OCI-M2 (cell line): ENCODE data around the gene CREB3L2.
A peak's percentile ranks its signal among the peaks of the same experiment; 100 is the strongest.

Source experiments
- DNase-seq: peaks from one replicate; lab custom pipeline; 2025; ENCODE audit not compliant: unreplicated experiment; lab: John Stamatoyannopoulos, UW

The CREB3L2 gene

DNA sequence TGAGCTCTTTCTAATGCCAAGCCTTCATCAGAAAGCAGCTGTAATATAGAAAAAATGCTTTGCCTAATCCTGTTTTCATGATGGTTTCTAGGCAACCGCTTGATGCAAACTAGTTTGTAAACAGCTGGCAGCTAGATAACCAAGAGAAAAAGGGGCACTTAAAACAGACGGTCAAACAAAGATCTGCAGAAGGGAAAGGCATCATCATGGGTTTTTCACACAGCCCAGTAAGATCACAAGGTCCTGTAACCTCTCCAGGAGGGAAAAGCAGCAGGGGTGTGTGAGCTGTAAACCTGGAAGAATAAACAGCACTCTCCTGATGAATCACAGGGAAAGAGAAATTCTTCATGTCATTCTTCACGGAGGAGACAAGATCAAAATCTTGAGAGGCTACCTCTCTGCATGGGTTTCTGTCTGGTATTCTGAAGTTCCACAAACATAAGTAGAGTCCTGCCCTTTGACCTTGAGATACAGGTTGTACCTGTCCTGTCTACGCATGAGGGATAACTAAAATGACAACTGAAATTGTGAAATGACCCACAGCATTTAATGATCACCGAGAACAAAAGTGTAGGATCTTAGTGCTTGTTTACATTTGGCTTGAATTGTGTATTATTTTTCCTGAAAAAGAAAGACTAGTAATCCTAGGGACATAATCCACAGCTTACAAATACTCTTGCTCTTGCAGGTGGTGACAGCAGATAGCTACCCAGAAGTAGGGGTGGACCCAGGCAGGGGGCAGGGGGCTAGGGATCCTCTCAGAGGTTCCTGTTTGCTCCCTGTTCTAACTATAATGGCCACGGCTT lies 48.0 kb downstream of the CREB3L2 start:
- peak; percentile 87 for DNase-seq

DNA sequence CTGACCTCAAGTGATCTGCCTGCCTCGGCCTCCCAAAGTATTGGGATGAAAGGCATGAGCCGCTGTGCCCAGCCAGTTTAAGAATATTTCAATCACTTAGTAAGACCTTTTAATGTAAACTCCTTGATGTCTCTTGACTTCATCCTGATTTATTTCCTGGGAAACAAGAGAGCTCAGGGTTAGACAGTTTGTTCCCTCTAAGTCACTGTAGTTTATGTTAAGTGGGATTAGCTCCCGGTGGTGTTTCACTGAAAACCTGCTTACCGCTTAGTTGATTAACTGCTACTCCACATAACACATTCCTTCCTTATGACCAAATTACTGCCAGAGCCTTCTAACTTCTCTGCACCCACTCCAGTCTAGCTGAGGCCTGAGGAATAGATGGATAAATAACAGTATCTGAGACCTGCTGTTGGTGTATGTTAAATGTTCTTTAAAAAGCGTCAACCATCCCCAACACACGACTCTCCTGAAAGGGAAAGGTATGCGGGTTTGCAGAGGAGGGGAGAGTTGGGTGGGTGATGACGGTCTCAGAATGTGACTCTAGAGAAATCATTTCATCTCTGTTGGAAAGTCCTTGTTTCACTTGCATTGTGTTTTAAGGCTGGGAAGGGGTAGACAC lies 48.7 kb downstream of the CREB3L2 start:
- no peak for DNase-seq

DNA sequence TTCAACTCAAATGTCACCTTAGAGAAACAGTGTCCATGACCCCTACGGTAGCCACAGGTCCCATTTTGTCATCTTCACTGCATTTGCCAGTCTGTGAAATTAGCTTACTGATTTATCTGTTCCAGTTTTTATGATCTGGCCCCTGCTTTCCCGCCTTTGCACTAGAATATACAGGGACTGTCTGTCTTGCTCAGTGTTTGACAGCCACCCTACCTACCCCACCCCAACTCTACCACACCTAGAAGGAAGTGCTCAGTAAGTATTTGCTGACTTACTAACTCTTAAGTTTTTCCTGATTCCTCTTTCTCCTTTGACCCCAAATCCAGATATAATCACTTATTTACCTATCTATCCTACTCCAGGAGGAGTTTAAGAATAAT lies 49.5 kb downstream of the CREB3L2 start:
- DNase-seq: no peak

DNA sequence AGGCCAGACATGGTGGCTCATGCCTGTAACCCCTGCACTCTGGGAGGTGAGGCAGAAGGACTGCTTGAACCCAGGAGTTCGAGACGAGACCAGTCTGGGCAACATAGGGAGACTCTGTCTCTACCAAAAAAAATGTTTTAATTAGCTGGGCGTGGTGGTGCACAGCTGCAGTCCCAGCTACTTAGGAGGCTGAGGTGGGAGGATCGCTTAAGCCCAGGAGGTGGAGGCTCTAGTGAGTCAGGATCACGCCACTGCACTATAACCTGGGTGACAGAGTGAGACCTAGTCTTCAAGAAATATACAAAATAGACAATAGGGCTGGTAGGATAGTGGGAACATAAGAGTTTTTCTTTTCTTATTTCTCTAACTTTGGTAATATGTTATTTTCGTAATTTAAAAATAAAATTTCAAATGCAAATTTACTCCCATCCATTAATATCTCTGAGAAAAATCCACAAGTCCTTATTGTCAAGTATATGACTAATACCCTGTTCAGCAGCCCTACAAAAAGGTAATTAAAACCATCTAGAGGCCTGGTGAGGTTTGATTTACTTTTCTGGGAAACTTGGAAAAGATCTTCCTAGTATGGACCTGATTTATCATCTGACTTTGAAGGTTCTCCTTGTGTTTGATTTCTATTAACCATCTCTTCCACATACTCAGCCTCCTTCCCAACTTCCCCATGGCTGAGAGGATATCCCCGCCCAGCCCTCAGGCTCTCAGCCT lies 50.0 kb downstream of the CREB3L2 start:
- no peak for DNase-seq

DNA sequence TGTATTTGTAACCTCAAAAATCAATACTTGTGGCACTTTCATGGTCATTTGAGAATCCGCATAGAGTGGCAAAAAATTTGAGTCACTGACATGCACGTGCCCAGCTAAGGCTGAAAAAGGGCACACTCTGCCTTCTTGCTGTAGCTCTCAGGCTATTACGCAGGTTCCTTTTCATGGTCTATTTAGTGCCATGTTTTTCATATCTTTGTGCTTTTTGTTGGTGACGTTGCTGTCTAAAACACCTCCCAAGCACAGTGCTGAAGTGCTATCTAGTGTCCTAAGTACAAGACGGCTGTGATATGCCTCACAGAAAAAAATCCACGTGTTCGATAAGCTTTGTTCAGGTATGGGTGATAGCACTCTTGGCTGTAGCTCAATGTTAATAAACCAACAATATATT lies 50.9 kb downstream of the CREB3L2 start:
- no peak for DNase-seq

DNA sequence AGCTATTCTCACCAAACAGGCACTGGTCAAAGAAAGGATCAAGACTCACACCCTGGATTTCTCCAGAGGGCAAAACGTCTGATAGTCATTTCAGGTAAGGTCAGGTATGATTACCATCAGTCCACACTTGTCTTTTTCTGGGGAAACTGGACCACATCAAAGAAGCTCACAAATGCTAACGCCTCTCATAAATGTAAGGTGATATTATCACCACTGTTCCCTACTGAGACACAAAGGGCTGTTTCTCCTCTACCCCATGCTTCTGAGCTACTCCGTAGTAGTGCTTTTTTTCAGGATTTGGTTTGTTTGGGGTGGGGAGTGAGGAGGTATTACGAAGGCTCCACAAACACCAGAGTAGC lies 51.6 kb downstream of the CREB3L2 start:
- no peak for DNase-seq

DNA sequence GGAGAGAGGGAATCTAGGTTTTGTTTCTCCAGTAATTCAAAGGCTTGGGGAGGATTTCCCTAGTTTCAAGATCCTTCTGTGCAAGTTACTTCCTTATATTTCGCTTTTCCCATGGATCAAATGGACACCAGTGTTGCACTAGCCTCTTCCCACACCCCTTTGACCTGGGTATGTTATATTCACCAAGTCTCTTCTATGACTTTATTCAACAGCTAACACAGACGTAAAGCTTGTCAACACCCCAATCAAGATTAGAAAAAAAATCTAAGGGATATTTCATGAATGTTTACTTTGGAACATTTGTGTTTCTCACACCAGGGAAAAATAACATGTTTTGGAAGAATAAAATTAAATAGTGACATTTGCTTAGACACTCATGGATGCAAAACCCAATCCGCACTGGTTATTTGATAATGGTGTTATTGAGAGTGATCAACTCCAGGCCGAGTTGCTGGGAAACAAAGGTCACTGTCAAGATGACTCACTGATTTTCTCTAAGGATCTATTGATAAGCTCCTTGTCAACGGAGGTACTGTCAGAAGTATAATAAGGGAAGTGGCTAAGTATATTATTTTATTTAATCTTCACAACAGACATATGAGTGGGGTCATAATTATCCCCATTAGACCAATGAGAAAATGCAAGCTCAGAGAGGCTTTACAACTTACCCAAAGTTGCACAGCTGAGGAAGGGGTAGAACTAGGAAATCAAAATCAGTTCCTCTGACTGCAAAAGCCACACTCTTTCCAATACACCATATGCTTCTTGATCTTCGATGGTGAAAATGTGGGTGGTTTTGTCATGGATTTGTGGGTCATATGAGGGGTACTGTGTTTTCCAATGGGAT lies 52.2 kb downstream of the CREB3L2 start:
- no peak for DNase-seq

DNA sequence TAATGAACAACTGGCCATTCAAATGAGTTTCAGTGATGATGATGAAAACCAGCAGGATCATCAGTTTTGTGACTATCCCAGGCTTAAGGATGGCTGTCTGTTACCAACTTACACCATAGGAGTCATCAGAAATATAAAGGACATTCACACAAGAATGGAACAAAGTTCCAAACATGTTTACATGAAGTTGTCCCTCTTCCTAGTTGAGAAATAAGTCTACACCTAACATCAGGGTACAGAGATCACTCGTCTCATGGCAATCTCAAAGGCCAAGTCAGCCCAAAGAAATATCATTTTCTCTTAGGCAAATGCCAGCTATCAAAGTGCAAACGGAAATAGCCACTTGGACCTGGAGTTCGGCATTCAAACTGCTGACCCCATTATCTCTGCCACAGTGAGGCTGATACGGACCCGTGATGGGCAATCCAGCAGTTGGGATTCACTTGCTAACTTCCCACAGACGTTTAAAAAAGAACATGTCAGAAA lies 53.0 kb downstream of the CREB3L2 start:
- no peak for DNase-seq

DNA sequence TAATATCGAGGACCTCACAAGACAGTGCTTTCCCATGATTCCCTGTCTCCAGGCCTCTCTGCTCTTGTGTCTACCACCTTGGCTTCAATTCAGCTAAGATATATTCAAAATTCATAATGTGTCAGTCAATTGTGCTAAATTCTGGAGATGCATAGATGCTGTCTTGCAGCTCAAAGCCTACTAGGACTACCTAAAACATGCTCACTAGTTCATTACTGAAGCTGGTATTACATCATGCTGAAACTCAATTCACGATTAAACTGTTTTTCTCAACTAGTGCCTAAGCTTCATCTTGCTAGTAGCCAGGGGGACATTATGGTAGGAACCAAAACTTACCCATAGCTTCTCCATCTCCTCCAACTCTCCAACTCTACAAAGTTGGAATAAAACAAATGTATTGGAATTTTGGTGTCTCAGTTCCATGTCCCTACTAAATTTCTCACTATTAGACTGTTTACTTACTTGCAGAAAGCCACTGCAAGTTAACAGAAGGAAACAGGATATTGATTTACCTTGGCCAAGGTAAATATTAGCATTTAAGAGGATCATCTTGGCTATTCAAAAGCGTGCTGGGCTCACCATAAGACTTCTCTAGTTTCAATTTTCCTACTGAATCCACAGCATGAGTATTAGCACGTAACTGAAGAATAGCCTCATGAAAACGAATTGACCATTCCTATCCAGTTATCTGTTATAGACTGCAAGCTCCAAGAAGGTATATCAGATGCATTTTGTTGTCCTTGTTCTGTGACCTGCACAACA lies 53.6 kb downstream of the CREB3L2 start:
- DNase-seq: no peak

DNA sequence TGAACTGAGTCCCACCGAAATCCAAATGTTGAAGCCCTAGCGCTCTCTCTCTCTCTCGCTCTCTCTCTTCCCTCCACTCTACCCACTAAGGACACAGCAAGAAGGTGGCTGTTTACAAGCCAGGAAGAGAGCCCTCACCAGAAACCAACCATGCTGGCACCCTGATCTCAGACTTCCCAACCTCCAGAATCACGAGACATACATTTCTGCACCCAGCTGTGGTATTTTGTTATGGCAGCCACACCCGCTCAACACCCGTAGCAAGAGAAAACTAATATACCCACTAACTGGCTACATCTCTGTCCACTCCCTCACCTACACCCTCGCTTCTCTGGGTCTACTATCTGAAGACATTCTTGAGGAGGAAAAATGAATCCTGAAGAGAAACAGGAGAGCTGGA lies 54.8 kb downstream of the CREB3L2 start:
- DNase-seq: no peak

DNA sequence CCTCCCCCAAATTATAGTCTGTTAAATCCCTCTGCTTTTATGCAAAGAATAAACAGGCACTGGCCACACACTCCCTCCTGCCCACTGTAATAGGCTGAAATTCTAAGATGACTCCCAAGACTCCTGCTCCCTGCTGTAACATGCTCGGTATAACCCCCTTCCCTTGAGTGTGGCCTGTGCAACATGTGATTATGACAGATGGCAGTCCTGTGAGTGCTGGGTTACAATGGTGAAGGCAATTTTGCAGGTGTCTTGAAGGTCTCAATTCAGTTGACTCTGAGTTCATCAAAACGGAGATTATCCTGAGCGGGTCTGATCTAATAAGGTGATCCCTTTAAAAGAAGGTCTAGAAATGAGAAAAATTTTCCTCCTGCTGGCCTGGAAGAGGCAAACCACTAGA lies 55.9 kb downstream of the CREB3L2 start:
- no peak for DNase-seq

DNA sequence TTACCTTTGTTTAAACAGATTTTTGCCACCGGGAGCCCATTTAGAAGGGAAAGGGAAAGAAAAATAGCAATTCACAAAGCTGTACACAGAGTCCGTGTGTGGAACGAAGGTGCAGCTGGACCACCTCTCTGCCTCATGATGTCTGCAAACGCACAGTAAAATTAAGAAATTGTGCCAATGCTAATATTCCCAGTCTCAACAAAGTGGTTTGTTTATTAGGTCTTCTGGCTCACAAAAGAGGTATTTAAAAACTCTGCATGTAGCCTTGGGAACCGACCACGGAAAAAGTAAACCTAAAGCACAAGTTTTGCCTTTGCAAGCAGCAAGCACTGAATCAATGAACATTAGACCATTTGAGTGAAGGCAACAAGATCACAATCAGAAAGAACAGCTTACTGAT lies 57.7 kb downstream of the CREB3L2 start:
- no peak for DNase-seq

DNA sequence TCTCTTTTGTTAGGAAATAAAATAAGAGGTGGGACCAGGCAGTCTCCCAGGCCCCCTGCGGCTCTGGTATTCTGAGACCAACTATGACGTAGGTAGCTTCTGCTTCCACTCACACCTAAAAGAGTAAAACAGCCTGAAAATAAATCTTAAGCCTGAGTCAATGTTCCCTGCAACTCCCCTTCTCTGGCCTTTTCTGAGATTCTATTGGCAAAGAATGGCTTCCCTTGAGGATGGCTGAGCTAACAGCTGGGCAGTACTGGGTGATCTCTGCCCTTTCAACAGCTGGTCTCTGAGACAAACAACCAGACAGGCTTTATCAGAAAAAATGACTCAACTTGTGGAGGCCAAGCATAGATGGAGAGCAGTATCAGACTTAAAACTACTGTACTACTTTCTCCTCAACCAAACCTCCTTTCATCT lies 58.7 kb downstream of the CREB3L2 start:
- DNase-seq: no peak

DNA sequence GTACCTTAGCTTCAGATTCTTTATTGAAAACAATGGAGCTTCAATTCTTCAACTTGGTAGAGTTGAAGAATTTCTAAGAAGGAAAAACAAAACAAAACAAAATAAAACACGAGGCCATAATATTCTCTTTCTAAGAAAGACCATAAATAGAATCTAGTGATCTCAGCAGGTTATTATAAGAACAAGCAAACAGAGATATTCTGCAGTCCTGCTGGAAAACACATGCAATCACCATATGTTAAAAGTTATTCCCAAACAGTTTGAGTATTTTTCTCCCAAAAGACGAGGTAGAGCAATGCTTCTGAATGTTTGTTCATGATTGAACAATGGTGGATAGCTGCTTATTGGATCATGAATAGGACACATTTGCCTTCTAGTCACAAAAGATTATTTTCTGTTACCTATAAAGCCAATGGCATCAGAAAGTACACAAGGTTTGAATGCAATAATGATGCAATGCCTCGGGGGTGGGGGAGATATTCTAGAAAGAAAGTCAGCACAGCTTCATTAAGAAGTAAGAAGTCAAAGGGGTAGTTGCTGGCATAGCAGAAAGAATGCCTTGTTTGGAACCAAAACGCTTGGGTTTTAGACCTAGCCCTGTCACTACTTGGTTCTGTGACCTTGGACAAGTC lies 59.3 kb downstream of the CREB3L2 start:
- DNase-seq: no peak

DNA sequence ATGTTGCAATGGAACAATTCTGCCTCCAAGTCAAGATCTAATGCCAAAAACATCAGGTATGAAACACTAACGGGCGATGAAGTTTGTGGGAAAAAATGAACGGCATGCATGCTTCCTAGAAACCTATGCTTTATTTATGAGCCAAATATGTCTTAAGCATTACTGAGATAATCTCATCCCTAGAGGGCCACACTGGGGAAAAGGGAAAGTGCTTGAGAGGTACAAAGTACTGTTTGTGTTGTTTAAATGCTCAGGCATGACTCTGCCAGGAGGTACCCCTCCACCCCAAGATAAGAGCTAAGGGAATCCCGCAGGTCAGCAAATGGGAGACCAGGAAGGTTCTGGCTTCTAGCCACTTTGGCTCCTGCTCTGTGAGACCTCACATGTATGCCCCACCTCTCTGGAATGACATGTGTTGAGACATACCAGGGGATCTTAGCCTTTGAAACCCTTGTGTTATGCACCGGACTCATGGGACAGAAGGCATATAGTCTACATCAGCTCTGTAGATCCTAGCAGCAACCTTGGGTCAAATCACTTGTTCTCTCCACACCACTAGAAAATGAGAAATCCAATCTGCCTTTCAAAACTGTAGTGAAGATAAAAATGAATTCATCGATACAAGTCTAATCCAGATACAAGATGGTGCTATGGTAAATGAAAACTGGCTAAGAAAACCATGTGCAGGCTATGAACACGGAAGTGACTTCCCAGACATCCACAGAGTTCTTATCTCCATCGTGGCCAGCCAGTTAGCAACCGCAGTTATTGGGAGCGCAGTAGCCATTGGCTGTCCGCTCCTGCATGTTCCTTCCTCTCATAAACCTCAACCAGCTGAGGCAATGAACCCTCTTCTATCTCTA lies 61.0 kb downstream of the CREB3L2 start:
- no peak for DNase-seq

DNA sequence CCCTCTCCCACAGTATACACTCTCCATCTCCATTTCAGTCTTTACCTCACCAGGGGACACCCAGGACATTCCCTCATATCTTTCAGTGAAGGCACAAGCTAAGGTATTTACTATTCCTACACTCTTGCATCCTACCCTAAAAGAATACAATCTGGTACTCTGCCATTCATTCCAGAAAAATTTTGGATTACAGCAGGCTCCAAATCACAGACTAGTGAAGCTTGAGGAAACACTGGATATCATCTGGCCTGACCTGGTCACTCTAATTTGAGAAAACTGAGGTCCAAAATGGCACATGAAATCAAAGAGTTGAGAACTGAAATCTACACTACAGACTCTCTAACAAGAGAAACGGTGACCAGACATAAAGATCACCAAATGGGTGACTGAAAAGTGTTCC lies 61.7 kb downstream of the CREB3L2 start:
- DNase-seq: no peak

DNA sequence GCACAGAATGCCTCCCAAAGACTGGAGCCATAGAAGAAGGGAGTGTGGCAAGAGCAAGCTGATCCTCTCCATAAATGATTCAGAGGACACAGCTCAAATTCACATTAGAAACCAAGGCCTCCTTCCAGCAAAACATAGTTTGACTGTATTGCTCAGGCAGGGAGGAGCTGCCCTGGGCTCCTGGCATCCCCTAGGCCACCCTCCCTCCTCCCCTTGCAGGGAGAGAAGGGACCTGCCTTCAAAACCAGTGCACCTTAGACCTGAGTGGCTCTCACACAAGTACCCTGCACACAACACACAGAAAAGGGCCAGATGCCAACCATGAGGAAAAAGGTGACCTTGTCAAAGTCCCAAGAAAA lies 64.7 kb downstream of the CREB3L2 start:
- no peak for DNase-seq

DNA sequence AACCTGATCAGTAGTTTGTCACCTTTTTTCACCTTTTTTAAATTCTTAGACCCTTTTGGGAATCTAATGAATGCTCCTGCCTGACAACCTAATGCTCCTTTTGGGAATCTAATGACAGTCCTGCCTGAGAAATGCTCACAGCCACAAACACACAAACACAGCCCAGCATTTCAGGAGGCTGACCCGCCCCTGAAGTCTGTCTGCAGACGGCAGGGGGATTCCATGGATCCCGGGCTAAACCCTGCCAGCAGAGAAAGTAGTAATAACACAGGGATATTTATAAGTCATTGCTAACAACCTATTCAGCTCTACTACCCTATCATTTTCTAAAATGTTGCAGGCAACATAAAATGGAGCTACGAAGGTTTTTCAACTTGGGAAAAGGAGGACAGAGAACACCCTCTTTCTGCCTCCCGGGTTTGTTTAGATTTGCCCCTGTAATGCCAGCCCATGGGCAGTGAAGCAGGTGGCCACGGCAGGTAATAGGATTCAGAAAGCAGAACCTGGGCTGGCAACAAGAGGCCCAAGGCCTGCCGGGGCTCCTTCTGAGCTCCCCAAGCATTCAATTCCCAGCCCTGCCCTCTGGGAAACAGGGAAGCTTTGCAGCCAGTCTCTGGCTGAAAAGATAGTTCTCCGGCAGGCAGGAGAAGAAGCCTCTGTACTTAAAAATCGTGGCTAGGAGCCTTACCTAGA lies 65.2 kb downstream of the CREB3L2 start:
- DNase-seq: no peak
